ENCODE measurements around the gene HOXB5. TPM values are rescaled to one million over a fixed set of nuclear protein-coding genes. Genes with fewer than 3 reads are reported as not detected.
A peak's percentile ranks its signal among the peaks of the same experiment; 100 is the strongest.

The HOXB5 gene
- total RNA-seq, 8 experiments from 2014 or later = 1.0 to 51.9 (median 15.8) TPM

DNA sequence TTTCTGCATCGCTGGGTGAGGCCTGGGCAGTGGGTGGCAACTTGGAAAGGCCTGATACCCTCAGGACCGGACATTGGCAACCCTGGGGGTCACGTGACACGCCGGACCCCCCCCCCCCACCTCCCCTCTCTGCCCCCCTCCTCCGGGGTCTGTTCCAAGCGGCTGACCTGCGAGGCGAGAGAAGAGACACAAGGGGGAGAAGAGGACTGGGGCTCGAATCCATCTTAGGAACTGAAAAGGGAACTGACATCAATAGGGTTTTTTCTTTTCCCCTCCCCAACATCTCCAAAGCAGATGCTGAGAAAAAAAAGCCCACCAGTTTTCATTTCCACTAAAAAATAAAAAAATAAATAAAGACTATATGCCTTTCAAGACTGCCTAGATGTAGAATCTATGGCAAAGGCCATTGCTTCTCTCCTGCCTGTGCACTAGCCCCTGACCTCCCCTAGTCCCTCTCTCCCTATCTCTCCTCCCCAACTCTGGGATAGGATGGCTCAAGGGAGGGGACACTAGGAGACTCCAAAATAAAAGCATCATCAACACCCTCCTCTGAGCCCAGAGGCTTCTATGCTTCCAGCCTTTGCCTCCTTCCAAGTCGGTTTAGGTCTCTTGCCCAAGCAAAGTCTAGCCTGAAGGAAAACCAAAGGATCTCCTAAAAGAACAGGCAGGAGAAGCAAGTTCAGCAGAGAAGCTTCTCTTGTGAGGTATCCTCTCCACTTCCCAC, 41.0 kb downstream of the HOXB5 start:
- Histone ChIP-seq H3K4me1 (replicated peaks in 1 of 2) (peaks cover 73 to 85% of the 10 kb centered on the region in 2 donors), H3K27ac (peak overlapping the region; percentile 61 to 98), H3K4me3 (peak overlapping the region; percentile 0 to 56 (median 20))
- in situ Hi-C loops (cut with MboI; ENCODE audit: low pct_unique_long_range_greater_than_20kb in 2 of 9, low sequenced_read_pairs in 9 of 9, unreplicated experiment in 9 of 9) = no loop called here
- peak in 2 of 8 experiments; percentile 1 to 3 for ATAC-seq (replicated peaks in 6 of 8)
- WGBS, 10 experiments = 0 to 67% (median 10%) methylated on average over 1 to 4 of the region's 11 CpGs; no CpG with 5 or more reads in 6 of the 10 experiments

DNA sequence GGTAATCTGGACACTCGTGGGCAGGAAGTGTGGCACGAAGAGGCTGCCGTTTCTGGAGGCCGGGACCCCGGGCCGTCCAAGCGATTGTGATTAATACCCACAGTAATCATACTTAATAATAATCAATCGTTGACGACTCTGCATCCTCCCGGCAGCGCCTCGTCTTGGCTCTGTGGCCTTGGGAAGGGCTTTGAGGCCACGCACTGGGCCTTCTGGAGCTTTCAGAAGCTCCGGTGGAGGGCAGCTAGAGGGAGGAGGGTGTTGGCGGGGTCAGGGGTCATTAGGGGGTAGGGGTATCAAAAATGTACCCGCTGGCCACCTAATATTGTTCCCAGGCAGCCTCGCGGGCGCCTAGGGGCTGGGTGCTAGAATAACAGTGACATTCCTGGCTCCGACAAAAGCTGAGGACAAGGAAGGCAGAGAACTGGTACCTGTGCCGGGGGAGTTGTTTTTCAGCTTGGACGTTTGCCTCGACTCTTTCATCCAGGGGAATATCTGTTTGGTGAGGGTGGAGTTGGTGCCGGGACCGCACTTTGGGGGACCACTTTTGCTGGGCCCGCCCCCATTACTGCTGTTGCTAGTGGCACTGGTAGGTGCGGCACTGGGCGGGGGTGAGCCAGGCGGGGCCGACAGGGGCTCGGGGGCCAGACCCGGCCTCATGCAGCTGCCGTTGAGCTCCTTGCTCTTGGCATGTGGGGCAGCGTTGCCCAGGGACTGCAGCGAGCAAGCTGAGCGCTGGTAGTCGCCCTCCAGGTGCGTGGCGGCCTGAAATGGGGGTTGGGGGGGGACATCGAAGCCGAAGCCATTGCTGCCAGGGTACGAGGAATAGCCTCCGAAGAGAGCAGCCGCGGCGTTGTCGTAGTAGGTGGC, 41.7 kb downstream of the HOXB5 start:
- WGBS, 10 experiments = 24% methylated on average over 6 of the region's 47 CpGs; no CpG with 5 or more reads in 9 of the 10 experiments
- Histone ChIP-seq H3K27ac (peak overlapping the region; percentile 56 to 98), H3K4me1 (replicated peaks in 1 of 2) (peaks cover 73 to 85% of the 10 kb centered on the region in 2 donors), H3K4me3 (peak overlapping the region; percentile 3 to 56 (median 21))
- peak in 5 of 8 experiments; percentile 4 to 13 (median 8) for ATAC-seq (replicated peaks in 6 of 8)
- in situ Hi-C loops (cut with MboI; ENCODE audit: low pct_unique_long_range_greater_than_20kb in 2 of 9, low sequenced_read_pairs in 9 of 9, unreplicated experiment in 9 of 9) = no loop called here

DNA sequence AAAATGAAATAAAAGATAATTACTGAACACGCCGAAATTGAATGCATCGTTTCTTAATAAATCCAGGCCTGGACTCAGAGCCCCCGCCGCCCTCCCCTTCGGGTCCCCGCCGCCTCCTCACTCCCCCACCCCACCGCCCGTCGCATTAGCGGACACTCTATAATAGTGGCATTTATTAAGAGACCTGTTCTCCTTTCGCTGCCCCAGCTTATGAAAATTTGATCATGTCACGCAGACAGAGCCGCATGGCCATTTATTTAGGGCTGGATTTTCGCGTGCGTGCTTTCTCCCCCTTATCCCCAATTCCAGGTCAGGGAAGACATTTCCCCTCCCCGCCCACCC, 42.4 kb downstream of the HOXB5 start:
- H3K4me3 ChIP-seq = peak overlapping the region; percentile 3 to 56 (median 21)
- peak overlapping the region; percentile 79 to 98 for H3K27ac ChIP-seq
- H3K4me1 ChIP-seq (replicated peaks in 1 of 2) = peaks cover 76 to 85% of the 10 kb centered on the region in 2 donors
- 0 to 100% methylated on average over 1 of the region's 19 CpGs; no CpG with 5 or more reads in 8 of the 10 experiments for WGBS, 10 experiments
- in situ Hi-C loops (cut with MboI; ENCODE audit: low pct_unique_long_range_greater_than_20kb in 2 of 9, low sequenced_read_pairs in 9 of 9, unreplicated experiment in 9 of 9) = no loop called here
- ATAC-seq (replicated peaks in 6 of 8) = peak in 5 of 8 experiments; percentile 31 to 57 (median 42)

DNA sequence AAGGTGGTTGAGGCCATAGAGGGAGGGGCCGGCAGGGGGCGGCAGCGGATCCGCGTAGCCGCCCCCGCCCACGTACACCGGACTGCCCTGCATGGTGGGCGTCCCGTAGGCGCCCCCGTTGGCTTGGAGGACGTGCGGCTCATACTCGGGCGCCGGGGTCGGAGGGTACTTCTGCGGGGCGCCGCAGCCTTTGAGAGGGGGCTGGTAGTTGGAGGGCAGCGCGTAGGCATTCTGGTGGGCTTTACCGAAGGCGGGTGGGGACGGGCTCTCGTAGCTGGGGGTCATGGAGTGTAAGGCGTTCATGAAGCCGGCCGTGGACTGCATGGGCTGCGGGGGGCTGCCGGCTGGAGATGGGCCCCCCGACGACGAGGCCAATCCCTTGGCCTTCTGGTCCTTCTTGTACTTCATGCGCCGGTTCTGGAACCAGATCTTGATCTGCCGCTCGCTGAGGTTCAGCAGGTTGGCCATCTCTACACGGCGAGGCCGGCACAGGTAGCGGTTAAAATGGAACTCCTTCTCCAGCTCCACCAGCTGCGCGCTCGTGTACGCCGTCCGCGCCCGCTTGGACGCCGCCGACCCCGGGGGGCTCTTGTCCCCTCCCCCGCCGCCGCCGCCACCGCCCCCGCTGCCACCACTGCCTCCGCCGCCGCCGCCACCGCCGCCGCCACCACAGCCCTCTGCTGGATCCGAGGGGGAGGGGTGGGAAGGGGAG, 42.9 kb downstream of the HOXB5 start:
- Histone ChIP-seq H3K4me1 (replicated peaks in 1 of 2) (peaks cover 80 to 88% of the 10 kb centered on the region in 2 donors), H3K4me3 (peak overlapping the region; percentile 3 to 56 (median 21)), H3K27ac (peak overlapping the region; percentile 79 to 98)
- peak in 5 of 8 experiments; percentile 1 to 31 (median 18) for ATAC-seq (replicated peaks in 6 of 8)
- in situ Hi-C loops (cut with MboI; ENCODE audit: low pct_unique_long_range_greater_than_20kb in 2 of 9, low sequenced_read_pairs in 9 of 9, unreplicated experiment in 9 of 9) = no loop called here
- 0 to 100% (median 7%) methylated on average over 1 to 3 of the region's 70 CpGs; no CpG with 5 or more reads in 7 of the 10 experiments for WGBS, 10 experiments

DNA sequence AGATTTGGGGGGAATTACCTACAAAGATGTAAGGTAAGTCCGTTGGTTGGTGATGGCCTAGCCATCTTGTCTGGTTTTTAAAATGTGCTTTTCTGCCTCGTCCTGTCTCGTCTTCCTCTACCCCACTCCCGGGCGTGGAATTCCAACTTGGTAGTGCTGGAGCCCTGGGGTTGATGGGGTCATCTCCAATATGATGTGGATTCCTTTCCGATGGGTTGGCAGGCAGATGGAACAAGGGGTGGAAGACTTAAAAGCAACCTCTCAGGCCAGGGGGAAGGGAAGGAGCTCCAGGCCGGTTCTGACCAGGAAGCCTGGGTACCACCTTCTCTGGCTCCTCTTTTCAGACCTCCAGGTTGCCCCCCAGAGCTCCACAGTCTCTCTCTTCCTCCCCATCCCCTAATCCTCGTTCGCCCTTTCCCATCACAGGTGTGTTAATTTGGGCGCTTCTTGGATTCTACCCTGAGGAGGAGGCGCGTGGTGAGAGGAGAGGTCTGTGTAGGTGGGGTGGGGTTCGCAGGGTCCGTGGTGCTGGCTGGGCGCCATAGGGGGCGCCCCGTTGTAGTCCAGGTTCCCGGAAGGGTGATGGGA, 43.6 kb downstream of the HOXB5 start:
- no peak for ATAC-seq (replicated peaks in 6 of 8)
- Histone ChIP-seq H3K4me1 (replicated peaks in 1 of 2) (peaks cover 86 to 94% of the 10 kb centered on the region in 2 donors), H3K27ac (peak overlapping the region; percentile 79 to 98), H3K4me3 (peak overlapping the region; percentile 3 to 56 (median 21))
- 30 to 100% (median 50%) methylated on average over 1 to 11 of the region's 18 CpGs; no CpG with 5 or more reads in 3 of the 10 experiments for WGBS, 10 experiments
- in situ Hi-C loops (cut with MboI; ENCODE audit: low pct_unique_long_range_greater_than_20kb in 2 of 9, low sequenced_read_pairs in 9 of 9, unreplicated experiment in 9 of 9) = no loop called here

DNA sequence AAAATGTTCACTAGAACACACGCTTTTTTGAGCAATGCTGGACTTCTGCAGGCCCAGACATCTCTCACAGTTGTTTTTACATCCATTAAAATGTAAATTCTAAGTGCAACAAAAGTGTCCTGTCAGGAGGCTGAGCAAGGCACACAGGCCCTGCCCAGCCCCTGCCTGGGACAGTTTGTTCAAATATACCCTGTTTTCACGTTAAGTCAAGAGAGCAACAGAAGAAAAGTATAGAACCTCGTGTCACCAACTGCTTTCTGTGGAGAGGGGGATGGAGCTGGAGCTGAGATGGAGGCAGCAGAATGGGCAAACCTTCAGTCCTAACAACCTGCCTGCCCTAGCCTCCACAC, 44.3 kb downstream of the HOXB5 start:
- 4 to 63% (median 24%) methylated on average over 1 to 3 of the region's 3 CpGs; no CpG with 5 or more reads in 4 of the 10 experiments for WGBS, 10 experiments
- peak in 4 of 8 experiments; percentile 1 to 5 (median 4) for ATAC-seq (replicated peaks in 6 of 8)
- peak overlapping the region in 3 of 5 donors; percentile 6 to 56 (median 31) for H3K4me3 ChIP-seq
- in situ Hi-C loops (cut with MboI; ENCODE audit: low pct_unique_long_range_greater_than_20kb in 2 of 9, low sequenced_read_pairs in 9 of 9, unreplicated experiment in 9 of 9) = no loop called here
- peak overlapping the region; percentile 79 to 98 for H3K27ac ChIP-seq
- H3K4me1 ChIP-seq (replicated peaks in 1 of 2) = peaks cover 84 to 90% of the 10 kb centered on the region in 2 donors

DNA sequence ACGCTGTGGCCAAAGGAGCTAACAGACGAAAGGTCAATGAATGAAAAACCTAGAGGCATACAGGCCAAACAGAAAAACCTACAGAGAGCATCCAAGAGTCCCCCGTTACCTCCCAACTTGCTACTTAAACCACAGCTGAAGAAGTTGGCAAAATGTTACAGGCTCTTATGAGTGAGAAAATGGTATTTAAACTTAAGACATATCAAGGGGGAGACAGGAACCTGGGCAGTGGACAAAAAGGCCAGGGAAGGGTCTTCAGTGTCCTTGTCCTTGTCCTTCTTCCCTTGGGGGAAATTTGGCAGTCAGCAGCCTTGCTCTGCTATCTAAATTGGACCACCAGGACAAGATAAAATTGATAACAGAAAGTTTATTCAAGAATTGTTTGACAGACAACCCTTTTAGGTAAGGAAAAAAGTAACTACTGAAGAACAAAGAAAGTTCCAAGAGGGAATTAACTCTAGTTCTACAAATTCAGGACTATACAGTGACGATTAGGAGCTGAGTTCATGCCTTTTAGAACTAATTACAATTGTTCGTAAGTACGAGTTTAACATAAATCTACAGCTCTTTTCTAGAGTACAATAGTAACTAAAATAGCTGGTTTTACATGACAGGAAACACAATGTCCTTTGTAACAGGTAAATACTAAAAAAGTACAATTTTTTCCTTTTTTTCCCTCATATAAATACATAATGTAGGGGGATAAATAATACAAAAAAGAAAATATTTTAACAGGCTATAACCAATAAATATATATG, 44.9 kb downstream of the HOXB5 start:
- WGBS, 10 experiments = 0 to 75% (median 19%) methylated on average over 1 to 6 of the region's 6 CpGs
- H3K4me3 ChIP-seq = peak overlapping the region in 4 of 5 donors; percentile 12 to 56 (median 22)
- ATAC-seq (replicated peaks in 6 of 8) = no peak
- peaks cover 78 to 85% of the 10 kb centered on the region in 2 donors for H3K4me1 ChIP-seq (replicated peaks in 1 of 2)
- H3K27ac ChIP-seq = peak overlapping the region; percentile 64 to 67
- in situ Hi-C loops (cut with MboI; ENCODE audit: low pct_unique_long_range_greater_than_20kb in 2 of 9, low sequenced_read_pairs in 9 of 9, unreplicated experiment in 9 of 9) = no loop called here

DNA sequence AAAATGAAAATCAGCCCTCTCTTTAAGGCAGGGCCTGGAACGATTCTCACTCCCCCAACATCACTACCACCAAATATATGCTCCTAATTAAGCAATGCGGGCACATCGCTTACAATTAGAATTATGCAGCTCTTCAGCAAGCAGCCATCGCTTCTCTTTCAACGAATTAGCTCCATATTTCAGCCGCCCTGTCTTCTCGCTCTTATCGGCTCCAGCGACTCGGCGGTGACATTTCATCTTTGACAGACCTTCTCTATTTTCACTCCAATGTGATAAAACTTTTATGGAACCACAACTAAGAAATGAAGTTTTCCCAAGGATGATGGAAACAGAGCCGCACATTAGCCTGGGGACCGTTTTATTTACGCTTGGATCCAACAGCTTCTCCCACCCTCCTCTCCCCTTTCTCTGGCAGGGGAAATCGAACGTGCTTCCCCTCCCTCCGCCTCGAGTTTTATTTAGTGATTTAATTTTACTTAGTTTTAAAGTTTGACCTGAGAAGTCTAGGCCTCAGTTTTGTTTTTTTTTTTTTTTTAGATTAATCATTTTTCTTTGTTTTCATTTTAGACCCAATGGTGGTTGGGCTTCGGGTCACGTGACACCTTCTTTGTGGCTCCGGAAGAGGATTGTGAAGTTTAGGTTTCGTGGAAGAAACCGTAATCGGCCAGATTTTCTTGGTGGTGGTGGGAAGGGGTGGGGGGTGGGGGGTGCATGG, 45.6 kb downstream of the HOXB5 start:
- no peak for ATAC-seq (replicated peaks in 6 of 8)
- Histone ChIP-seq H3K27ac (peak overlapping the region; percentile 64 to 96), H3K4me1 (replicated peaks in 1 of 2) (peaks cover 71 to 77% of the 10 kb centered on the region in 2 donors), H3K4me3 (peak overlapping the region; percentile 12 to 56 (median 25))
- in situ Hi-C loops (cut with MboI; ENCODE audit: low pct_unique_long_range_greater_than_20kb in 2 of 9, low sequenced_read_pairs in 9 of 9, unreplicated experiment in 9 of 9) = no loop called here
- WGBS, 10 experiments = 0 to 40% (median 3%) methylated on average over 6 to 17 of the region's 24 CpGs

DNA sequence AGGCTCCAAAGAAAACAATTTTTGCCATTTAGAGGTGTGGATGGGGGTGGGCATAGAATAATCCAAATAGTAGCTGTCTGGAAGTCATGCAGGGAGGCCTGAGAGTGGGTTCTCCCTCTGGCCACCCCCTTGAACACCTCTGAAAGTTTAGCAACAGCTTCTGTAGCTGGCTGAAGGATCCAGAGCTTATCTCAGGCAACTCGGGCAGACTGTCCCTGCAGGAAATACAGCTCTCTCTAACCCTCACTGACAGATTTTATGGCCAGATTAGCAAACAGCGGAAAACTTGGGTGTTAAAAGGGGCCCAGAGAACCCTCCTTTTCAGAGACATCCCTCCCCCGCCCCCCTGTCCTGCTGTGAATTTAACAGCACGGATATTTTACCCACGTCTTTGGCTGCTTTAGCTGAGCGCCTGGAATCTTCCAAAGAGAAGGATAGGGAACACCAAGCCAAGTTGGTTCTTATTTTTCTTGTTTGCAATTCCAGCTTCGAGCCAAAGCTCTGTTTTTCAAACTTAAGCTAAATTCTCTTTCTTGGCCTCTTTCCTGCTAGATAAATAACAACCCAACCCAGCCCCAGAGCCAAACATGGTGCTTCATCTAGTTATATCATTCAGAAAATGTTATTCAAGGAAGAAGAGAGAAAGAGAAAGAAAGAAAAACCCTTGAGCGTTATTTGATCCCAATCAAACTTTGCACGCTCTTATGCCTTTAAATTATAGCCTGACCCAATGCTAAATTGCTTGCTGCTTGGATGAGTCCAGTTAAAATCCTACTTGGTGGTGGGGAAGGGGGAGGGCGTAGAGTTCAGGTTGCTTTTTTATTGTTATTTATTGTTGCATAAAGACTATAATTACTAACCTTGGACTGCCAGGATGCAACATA, 46.4 kb downstream of the HOXB5 start:
- ATAC-seq (replicated peaks in 6 of 8) = peak in 3 of 8 experiments; percentile 6 to 10 (median 7)
- H3K27ac ChIP-seq = peak overlapping the region; percentile 96 to 99
- H3K4me1 ChIP-seq (replicated peaks in 1 of 2) = peaks cover 63 to 69% of the 10 kb centered on the region in 2 donors
- H3K4me3 ChIP-seq = peak overlapping the region; percentile 12 to 56 (median 25)
- WGBS, 10 experiments = 0 to 33% (median 13%) methylated on average over 1 to 7 of the region's 10 CpGs
- in situ Hi-C loops (cut with MboI; ENCODE audit: low pct_unique_long_range_greater_than_20kb in 2 of 9, low sequenced_read_pairs in 9 of 9, unreplicated experiment in 9 of 9) = no loop called here

DNA sequence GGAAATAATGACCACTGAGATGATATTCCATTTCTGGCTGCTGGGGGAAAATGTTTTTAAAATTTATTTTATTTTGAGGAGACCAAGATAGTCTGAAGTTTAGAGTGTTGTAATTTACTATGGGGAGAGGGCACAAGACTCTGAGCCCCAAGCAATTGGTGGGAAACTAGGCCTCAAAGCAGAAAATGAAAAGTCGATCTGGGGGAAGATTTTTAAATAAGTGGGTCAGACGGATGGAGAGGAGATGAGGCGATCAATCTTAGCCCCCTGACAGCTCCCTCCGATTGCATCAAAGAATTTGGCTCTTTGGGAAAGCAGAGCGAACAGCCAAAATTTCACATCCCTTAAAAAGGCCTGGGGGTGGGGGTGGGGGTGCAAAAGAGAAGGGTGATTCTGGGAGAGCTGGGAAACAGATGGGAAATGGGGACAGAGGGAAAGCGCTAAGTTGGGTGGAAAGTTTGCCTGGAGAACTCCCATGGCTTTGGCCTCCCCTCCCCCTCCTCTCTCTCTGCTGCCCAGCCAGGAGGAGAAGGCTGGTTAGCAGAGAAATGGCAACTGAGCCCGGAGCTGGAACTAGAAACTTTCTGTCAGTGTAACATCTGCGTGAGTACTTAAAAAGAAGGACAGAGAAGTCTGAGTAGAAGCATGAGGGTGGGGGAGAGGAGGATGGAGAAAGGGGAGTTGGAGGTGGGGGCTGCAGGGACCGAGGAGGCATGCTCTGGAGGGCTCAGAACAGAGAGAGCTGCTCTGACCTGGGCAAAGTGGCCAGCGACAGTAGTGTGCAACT, 47.2 kb downstream of the HOXB5 start:
- peaks cover 55 to 61% of the 10 kb centered on the region in 2 donors for H3K4me1 ChIP-seq (replicated peaks in 1 of 2)
- H3K27ac ChIP-seq = peak overlapping the region; percentile 96 to 99
- ATAC-seq (replicated peaks in 6 of 8) = peak in 1 of 8 experiments; percentile 3
- WGBS, 10 experiments = 0 to 66% (median 3%) methylated on average over 2 to 7 of the region's 10 CpGs; no CpG with 5 or more reads in 1 of the 10 experiments
- in situ Hi-C loops (cut with MboI; ENCODE audit: low pct_unique_long_range_greater_than_20kb in 2 of 9, low sequenced_read_pairs in 9 of 9, unreplicated experiment in 9 of 9) = no loop called here
- peak overlapping the region; percentile 8 to 56 (median 25) for H3K4me3 ChIP-seq
